Dedifferentiated amniotic fluid mesenchymal stem cell (primary cell): Measurements from ENCODE around the gene TTF2.
A peak's percentile ranks its signal among the peaks of the same experiment; 100 is the strongest.

ENCODE experiments used
- DNase-seq: peaks from one replicate; pipeline ENCODE4 v3.0.0-alpha.2; 2016; ENCODE audit errors: extremely low spot score

Gene TTF2

GRCh38 chr1:117059678-117060440 lies at the start of gene TTF2:
TTF2 (plus strand) TSS chr1:117060326; CDS start chr1:117060347, 21 bp downstream.
- peak; percentile 97 for DNase-seq

GRCh38 chr1:117011334-117011733 lies 48.8 kb upstream of the TTF2 start:
- DNase-seq = no peak

GRCh38 chr1:117013309-117013858 lies 46.7 kb upstream of the TTF2 start:
- no peak for DNase-seq

GRCh38 chr1:117014209-117014608 lies 45.9 kb upstream of the TTF2 start:
- DNase-seq = no peak

GRCh38 chr1:117015724-117016123 lies 44.4 kb upstream of the TTF2 start:
- DNase-seq = no peak

GRCh38 chr1:117017062-117017461 lies 43.1 kb upstream of the TTF2 start:
- no peak for DNase-seq

- no peak for DNase-seq
These were observed 42.5 kb upstream of the TTF2 start for GRCh38 chr1:117017648-117018047.

- no peak for DNase-seq
These were observed 39.5 kb upstream of the TTF2 start for GRCh38 chr1:117020526-117021156.

GRCh38 chr1:117022114-117022513 lies 38.0 kb upstream of the TTF2 start:
- DNase-seq = no peak

- no peak for DNase-seq
These were observed 34.6 kb upstream of the TTF2 start for GRCh38 chr1:117025568-117025967.

GRCh38 chr1:117026361-117026760 lies 33.8 kb upstream of the TTF2 start:
- no peak for DNase-seq

- no peak for DNase-seq
These were observed 30.4 kb upstream of the TTF2 start for GRCh38 chr1:117029685-117030084.

- DNase-seq = no peak
These were observed 29.8 kb upstream of the TTF2 start for GRCh38 chr1:117030271-117030877.

- DNase-seq = no peak
These were observed 27.9 kb upstream of the TTF2 start for GRCh38 chr1:117032266-117032665.

GRCh38 chr1:117032681-117033539 lies 27.2 kb upstream of the TTF2 start:
- DNase-seq = no peak

- DNase-seq = no peak
These were observed 26.4 kb upstream of the TTF2 start for GRCh38 chr1:117033772-117034171.

- DNase-seq = no peak
These were observed 25.3 kb upstream of the TTF2 start for GRCh38 chr1:117034791-117035290.

GRCh38 chr1:117036018-117036461 lies 24.1 kb upstream of the TTF2 start:
- no peak for DNase-seq

- no peak for DNase-seq
These were observed 22.3 kb upstream of the TTF2 start for GRCh38 chr1:117037802-117038201.

GRCh38 chr1:117038236-117038635 lies 21.9 kb upstream of the TTF2 start:
- no peak for DNase-seq

- DNase-seq = no peak
These were observed 15.9 kb upstream of the TTF2 start for GRCh38 chr1:117044217-117044616.
